ENCODE data around the gene OR2T1.
"Not testable (repeated sequence)": the region's sequence is repeated elsewhere in the genome, so short reads cannot be mapped to it uniquely, and the experiment has no call there.

Gene OR2T1

DNA sequence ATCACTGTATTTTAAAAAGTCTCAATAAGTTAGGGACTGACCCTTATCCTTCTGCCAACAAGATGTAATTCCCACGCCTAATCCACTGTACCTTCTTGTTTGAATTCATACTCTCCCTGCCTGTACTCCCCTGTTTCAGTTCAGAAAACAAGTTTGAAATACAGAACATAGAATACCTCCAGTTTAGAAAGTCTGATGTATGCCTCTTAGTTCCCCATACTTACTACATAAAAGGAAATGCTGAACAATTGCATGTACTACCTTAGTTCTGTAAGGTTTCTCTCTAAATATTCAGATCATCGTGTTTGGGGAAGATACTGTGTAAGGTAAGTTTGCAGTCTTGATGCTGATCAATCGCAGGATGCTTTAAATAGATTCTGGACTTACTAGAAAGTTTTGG is 33.5 kb downstream of the OR2T1 start:
- not testable (repeated sequence) for DNase-seq

DNA sequence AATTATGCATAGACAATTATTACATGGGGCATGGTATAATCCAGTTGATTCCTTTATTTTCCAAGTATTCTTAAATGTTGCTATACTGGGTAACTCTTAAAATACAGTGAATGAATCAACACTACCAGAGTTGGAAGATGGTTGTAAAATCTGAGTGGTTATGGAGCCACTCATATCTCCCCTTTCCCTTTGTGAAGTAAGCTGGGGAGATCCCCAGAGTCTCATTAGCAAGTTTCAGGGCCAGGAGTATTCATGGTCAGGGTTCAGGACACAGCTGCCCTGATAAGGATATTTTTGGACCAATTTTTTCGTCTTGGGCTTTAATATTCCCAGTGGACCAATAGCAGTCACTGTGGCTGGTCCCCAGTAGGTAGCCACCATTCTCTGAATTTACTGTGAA is 35.8 kb downstream of the OR2T1 start:
- DNase-seq: not testable (repeated sequence)

DNA sequence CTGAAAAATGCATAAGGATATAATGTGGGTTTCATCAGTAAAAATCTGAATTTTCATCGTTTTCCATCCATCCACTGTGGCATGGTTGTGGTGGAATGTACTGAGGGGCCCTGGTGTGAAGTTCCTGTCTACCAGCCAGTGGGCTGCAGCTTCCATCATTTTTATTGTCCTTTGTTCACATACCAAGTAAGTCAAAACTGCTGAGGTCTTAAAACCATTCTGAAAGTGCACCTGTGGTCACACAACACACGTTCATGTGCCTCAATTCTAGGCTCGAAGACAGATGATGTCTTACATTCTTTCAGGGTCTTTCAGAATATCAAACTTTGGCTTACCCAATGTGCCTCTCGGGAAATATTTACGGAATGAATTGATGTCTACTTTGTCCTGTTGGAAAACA is 36.4 kb downstream of the OR2T1 start:
- not testable (repeated sequence) for DNase-seq

DNA sequence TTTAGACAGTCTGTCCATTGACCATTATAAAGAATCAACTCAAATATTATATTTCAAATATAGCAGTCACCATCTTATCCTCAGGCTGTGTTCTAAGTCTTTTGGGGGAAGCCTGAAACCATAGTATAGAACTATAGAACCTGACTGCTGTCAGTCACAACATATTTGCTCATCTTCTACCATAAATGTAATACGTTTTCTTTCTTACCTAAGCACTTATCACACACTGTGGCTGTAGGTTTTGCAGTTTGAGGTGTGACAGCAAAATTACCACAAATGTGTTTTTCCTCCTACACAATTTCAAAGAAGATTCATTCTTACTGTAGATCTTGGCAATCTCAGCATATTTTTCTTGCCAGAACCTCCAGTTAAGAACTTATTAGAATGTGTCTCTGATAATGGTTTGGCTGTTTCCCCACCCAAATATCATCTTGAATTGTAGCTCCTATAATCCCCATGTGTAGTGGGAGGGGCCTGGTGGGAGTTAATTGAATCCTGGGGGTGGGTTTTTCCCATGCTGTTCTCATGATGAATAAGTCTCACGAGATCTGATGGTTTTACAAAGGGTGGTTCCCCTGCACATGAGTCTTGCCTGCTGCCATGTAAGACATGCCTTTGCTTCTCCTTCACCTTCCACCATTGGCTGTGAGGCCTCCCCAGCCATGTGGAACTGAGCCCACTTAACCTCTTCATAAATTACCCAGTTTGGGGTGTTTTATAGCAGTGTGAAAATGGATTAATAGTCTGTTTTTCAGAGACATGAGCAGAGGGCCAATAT is 39.8 kb downstream of the OR2T1 start:
- not testable (repeated sequence) for DNase-seq

DNA sequence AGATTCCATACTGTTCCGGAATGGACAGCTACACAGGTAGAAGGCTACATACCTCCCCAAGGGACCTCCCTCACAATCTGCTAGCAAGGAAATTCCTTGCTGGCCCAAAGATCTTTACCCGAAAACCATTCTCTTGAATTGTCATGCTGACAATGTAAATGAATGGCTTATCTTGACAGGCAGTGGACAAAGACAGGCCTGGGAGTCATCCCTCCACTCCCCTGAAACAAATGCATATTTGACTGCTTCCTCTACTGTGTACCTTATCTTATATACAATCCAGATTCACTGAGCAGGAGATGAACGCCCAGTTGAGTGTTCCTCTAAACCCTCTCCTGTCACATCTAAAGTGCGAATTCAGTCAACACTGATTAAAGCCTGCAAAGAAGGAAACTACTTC is 41.8 kb downstream of the OR2T1 start:
- DNase-seq: not testable (repeated sequence)

DNA sequence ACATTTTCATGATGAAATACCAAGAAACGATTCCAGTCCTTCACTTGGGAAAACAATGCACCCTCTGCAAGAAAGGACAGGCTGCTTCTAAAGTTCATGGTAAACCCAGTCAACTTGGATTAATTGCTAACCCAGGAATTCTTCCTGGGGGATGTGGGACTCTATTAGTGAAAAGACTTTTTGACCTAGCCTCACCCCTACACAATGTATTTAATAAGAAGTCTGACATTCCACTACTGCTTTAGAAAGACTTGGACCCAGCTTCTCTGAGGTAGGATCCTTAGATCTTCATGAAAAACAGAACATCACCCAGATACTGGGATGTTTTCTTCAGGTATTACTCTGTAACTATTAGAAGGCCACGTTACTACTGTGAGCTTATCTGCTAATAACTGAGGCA is 42.6 kb downstream of the OR2T1 start, which contains the start of gene OR2T2:
TSS of gene OR2T2 (plus strand) at position 239 of the 400 bp plus-strand sequence. CDS start 7,161 bp downstream, outside the sequence.
- not testable (repeated sequence) for DNase-seq

DNA sequence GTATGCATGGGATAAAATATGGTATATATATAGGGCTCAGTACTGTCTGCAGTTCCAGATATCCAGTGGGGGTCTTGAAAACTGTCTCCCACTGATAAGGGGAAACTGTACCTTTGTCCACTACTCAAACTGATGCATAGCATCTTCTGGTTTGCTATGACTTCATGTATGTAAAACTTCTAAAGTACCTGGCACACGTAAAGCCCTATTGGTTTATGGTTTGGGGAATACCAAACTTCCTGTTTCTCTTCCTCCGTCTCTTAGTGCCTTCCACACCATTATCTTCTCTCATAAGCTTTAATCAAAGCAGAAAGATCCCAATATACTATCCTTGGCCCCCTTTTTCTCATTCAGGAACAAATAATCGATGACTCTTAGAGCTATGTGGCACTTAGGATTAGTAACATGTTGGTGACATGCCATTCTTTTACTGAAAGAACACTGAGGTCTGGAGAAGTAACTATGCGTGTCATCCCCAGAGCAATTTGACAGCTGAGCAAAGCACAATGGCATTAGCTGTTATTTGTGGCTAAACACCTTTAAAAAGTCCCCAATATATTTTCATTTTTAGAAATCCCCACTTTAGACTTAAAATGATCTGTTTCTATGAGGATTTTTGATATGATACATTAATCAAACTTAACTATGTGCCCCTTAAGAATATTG is 45.7 kb downstream of the OR2T1 start:
- not testable (repeated sequence) for DNase-seq

DNA sequence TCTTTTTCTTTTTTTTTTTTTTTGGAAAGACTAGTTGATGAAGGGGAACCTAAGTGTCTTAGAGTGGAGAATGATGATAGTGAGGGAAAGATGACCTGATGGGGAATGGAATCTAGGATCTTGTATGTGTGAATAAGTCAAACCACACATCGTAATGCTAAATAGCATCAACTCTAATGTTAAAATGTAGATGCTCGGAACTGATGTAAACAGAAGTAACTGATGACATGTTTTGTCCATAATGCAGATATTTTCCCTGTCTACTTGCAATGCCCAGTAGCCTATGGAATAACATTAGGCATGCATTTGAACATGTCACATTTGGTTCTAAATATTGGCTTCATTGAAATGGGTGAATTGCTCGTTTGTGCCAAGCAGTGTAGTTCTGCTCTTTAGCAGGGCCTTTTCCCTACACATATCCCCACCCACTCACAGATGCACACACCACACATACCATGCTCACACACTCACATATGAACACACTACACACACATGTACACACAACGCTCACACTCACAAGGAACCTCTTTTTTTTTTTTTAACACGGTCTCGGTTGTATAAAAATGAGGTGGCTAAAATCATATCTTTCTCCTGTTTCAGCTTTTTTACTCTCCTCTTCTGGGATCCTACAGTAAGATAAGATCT is 47.1 kb downstream of the OR2T1 start:
- not testable (repeated sequence) for DNase-seq

DNA sequence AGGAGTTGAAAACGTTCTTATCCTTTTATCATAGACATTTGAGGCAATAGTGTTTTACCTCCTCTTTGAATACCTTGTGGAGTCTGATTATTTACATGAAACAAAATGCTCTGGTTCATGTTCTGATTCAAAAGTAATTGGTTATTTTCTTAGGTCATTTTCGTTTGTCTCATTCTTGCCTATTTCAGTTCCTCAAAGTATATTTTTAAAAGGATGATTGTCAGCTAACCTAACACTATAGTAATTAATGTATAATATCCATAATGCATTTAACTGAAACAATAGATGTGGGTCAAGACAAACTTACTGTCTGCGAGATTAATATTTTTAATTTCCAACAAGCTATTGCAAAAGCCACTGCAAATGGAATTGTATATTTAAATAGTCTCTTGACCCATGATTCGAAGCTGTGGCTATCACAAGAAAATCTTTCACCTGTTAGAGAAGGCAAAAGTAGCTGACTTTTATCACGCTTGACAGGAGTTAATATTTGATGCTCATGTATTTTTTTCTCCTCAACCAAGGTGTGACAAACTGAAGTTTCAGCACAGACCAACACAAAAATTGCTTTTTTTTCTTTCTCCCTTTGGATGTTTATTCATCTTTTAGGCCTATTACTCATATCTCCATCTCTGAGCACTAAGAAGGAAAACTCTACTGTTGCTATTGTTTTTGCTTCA is 47.8 kb downstream of the OR2T1 start:
- not testable (repeated sequence) for DNase-seq

DNA sequence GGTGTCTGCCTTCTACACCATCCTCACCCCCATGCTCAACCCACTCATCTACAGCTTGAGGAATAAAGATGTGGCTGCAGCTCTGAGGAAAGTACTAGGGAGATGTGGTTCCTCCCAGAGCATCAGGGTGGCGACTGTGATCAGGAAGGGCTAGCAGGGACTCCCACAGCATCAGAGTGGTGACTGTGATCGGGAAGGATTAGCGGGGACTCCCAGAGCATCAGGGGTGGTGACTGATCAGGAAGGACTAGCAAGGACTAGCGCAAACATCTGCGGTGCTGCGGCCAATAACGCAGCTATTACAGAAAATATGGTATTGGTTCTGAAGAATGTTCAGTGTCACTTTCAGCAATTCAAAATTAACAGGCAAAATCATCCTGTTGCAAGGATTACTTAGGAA is 50.8 kb downstream of the OR2T1 start:
- not testable (repeated sequence) for DNase-seq

DNA sequence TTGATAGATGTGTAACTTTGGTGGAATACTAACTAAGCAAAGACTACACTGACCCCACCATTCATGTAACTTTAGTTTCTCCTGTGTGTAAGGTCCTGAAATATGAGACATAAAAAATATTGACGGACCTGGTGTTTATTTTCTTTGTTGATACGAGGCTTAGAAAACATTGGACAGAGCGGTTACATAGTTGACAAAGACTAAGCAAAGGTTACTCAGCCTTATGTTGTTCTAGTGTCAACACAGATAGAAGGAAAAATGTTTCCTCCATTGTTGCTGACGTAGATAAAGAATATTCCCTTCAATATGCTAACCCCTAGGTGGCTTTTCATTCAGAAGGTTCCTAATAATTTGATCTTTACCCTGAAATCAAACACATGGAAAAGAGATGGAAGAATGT is 52.2 kb downstream of the OR2T1 start:
- DNase-seq: not testable (repeated sequence)

DNA sequence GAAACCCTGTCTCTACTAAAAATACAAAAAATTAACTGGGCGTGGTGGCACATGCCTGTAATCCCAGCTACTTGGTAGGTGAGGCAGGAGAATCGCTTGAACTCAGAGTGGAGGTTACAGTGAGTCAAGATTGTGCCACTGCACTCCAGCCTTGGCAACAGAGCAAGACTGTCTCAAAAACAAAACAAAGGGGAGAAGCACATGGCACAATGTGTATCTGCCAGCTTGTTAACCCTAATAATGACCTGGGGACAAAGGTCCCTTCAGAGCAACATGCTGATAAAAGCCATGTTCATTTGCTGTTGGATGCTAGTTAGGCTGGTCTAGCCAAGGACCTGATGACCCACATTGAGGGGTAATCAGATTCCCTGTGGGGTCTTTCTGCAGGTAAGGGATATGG is 53.8 kb downstream of the OR2T1 start:
- DNase-seq: not testable (repeated sequence)
